CD8-positive, alpha-beta memory T cell (primary cell): ENCODE measurements around the gene MGARP. TPM values are rescaled to one million over a fixed set of nuclear protein-coding genes. Genes with fewer than 3 reads are reported as not detected.
"Not testable (repeated sequence)": the region's sequence is repeated elsewhere in the genome, so short reads cannot be mapped to it uniquely, and the experiment has no call there.

Experiments
- CTCF ChIA-PET: fragments of 350-600 bp; sonication (Branson Sonifier 250); formaldehyde crosslinking; loops from one replicate; lab custom pipeline; 2021; ENCODE audit warnings: antibody characterized with exemption; lab: Charles Lee
- POLR2A ChIA-PET: fragments of 350-600 bp; sonication (Branson Sonifier 250); formaldehyde crosslinking; loops from one replicate; lab custom pipeline; 2021; ENCODE audit warnings: antibody characterized with exemption; lab: Charles Lee
- DNase-seq, 5 donors: peaks; one replicate each; pipeline versions ENCODE4 v3.0.0 to v3.0.0-alpha.2; 2020 to 2022; ENCODE audit warnings: mixed read lengths in 1 of 5
- H3K27ac ChIP-seq: one replicate; pipeline ENCODE4 v1.7.0; 2013; ENCODE audit warnings: low read depth, mild to moderate bottlenecking, low read length, moderate library complexity
- H3K27me3 ChIP-seq: 2 replicates; pipeline ENCODE4 v1.7.0; 2013; ENCODE audit warnings: low read length, mild to moderate bottlenecking; ENCODE audit not compliant: insufficient read depth, poor library complexity, severe bottlenecking
- H3K36me3 ChIP-seq: 2 replicates; pipeline ENCODE4 v1.7.0; 2013; ENCODE audit warnings: mild to moderate bottlenecking, low read length, moderate library complexity; ENCODE audit not compliant: insufficient read depth
- H3K4me1 ChIP-seq: 2 replicates; pipeline ENCODE4 v1.7.0; 2013; ENCODE audit warnings: mild to moderate bottlenecking, low read length, moderate library complexity; ENCODE audit not compliant: insufficient read depth
- H3K4me3 ChIP-seq: 2 replicates; pipeline ENCODE4 v1.7.0; 2013; ENCODE audit warnings: mild to moderate bottlenecking, low read length
- H3K9me3 ChIP-seq: 2 replicates; pipeline ENCODE4 v1.7.0; 2013; ENCODE audit warnings: mild to moderate bottlenecking, low read length
- H3K27ac Mint-ChIP-seq, 8 donors: one replicate each; pipeline ENCODE4 v1.8.0; 2020 to 2021; ENCODE audit warnings: mixed read lengths in 8 of 8, mild to moderate bottlenecking in 6 of 8, inconsistent platforms in 3 of 8, moderate library complexity in 3 of 8
- H3K27me3 Mint-ChIP-seq, 2 donors: one replicate each; pipeline ENCODE4 v1.8.0; 2020 to 2021; ENCODE audit warnings: mixed read lengths in 2 of 2, mild to moderate bottlenecking in 1 of 2, moderate library complexity in 1 of 2
- H3K36me3 Mint-ChIP-seq, 3 donors: one replicate each; pipeline ENCODE4 v1.8.0; 2020 to 2021; ENCODE audit warnings: mixed read lengths in 3 of 3, inconsistent platforms in 1 of 3, mild to moderate bottlenecking in 1 of 3
- H3K4me1 Mint-ChIP-seq, 3 donors: one replicate each; pipeline ENCODE4 v1.8.0; 2020 to 2021; ENCODE audit warnings: mixed read lengths in 3 of 3, inconsistent platforms in 1 of 3, mild to moderate bottlenecking in 1 of 3
- H3K4me3 Mint-ChIP-seq, 7 donors: one replicate each; pipeline ENCODE4 v1.8.0; 2020 to 2021; ENCODE audit warnings: mixed read lengths in 7 of 7, mild to moderate bottlenecking in 6 of 7, moderate library complexity in 4 of 7, inconsistent platforms in 2 of 7
- H3K9me3 Mint-ChIP-seq, 5 donors: one replicate each; pipeline ENCODE4 v1.8.0; 2020 to 2022; ENCODE audit warnings: mixed read lengths in 5 of 5, mild to moderate bottlenecking in 3 of 5, moderate library complexity in 2 of 5, inconsistent platforms in 1 of 5
- polyA plus RNA-seq: library from polyadenylated mRNA; unstranded; fragments of 300-500 nt; fragmentation: Illumina TruSeq; gene quantifications from one replicate; pipeline ENCODE4 v1.2.3, GENCODE V29; 2021
- total RNA-seq, 2 experiments: library from RNA; stranded (reverse); gene quantifications; one replicate each; pipeline ENCODE4 v1.2.3, GENCODE V29; 2021

MGARP gene
- not detected for total RNA-seq
- polyA plus RNA-seq = 0.84 TPM

DNA sequence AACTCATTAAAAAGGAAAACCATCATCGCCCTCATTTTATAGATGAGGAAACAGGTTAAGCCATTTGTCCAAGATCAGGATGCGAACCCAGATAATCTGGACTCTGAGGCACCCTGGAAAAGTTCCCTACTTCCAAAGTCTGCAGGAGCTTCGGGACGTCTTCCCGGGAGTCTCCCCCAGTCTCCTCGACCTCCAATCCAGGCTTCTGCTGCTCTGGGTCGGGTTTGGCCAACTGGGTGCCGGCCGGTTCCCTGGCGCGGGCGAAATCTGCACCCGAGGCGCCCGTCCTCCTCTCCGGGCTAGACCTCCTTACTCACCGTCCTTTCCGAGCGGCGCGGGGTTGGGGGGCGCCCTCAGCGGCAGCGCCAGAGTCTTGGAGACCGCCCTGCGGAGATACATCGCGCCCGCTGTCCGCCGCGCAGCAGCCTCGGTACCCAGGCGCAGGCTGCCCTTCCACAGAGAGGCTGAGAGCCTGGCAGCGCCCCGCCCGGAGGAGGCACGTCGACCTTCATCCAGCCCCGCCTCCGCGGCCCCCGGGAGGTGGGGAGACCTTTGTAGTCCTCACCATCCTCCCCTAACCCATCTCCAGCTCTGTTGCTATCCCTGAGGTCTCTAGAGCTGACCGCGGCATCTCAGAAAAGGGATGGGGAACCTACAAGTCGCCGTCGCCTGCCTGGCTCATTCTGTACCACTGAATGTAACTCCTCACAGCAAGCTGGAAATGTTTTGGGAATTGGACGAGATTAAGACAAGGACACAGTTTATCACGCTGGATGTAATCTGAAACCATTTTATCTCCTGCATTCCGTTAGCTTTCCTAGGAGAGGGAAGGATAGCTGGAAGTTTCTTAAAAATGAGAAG, at the start of gene MGARP:
MGARP (minus strand) TSS at position 466 of the 861 bp plus-strand sequence; CDS start at position 399, 67 bp downstream.
- H3K27ac Mint-ChIP-seq = peak within 1 kb of the TSS in 1 of 8 donors; percentile 24
- peaks cover 0 to 7% (median 3%) of the 10 kb centered on the region in 5 donors for H3K9me3 Mint-ChIP-seq
- H3K4me3 ChIP-seq = peak within 1 kb of the TSS; percentile 44
- ChIA-PET CTCF (interaction anchor here (0.6 to 1.3 kb wide), 4 partner anchors 13 to 250 kb away, joined by 3 to 5 read pairs (median 3); no protein-coding TSS in a partner anchor), POLR2A (no interaction called here)
- H3K4me3 Mint-ChIP-seq = peak within 1 kb of the TSS; percentile 75 to 92 (median 75)
- H3K27ac ChIP-seq = no peak within 1 kb of the TSS
- peak in 4 of 5 donors; percentile 3 to 46 (median 16) for DNase-seq
- H3K27me3 ChIP-seq = peaks cover 12% of the 10 kb centered on the region
- peaks cover 17% of the 10 kb centered on the region for H3K4me1 ChIP-seq
- no peaks in the 10 kb centered on the region for H3K9me3 ChIP-seq
- H3K4me1 Mint-ChIP-seq = peaks cover 16 to 22% (median 17%) of the 10 kb centered on the region in 3 donors
- H3K36me3 Mint-ChIP-seq = peaks cover 2 to 10% (median 3%) of the 10 kb centered on the region in 3 donors
- H3K27me3 Mint-ChIP-seq = peaks cover 46 to 47% of the 10 kb centered on the region in 2 donors
- no peaks in the 10 kb centered on the region for H3K36me3 ChIP-seq

DNA sequence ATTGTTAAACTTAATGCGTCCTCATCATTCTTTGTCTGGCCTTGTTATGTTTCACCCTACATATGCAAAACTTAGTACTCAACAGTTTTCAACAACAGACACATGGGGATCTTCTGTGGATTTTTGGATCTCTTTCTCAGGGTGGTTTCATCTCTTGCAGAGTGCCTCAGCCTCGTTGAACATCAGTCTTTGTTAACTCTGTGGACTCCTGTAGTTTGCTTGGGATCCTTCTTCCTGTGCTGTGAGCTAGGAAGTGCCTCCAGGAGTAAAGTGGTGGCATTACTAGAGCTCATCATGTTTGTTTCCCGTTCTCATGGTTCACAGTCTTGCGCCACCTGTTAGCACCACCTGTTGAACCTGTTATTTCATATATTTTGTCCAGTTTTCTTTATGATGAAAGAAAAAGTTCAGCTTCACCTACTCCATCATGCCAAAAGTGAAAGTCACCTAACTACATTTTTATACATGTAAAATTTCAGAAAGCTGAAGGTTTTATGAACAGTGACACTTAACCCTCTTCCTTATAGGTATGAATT, 49.7 kb upstream of the MGARP start:
- ChIA-PET POLR2A (no interaction called here), CTCF (no interaction called here)
- Mint-ChIP-seq H3K36me3 (peaks cover 13 to 36% (median 14%) of the 10 kb centered on the region in 3 donors), H3K9me3 (peaks cover 0 to 4% (median 0%) of the 10 kb centered on the region in 5 donors), H3K27me3 (no peaks in the 10 kb centered on the region), H3K27ac (peak overlapping the region in 3 of 8 donors; percentile 15 to 83 (median 69)), H3K4me3 (no peak overlapping the region), H3K4me1 (peaks cover 45 to 72% (median 63%) of the 10 kb centered on the region in 3 donors)
- no peaks in the 10 kb centered on the region for H3K9me3 ChIP-seq
- H3K27me3 ChIP-seq = no peaks in the 10 kb centered on the region
- H3K36me3 ChIP-seq = peaks cover 4% of the 10 kb centered on the region
- peaks cover 5% of the 10 kb centered on the region for H3K4me1 ChIP-seq
- no peak overlapping the region for H3K27ac ChIP-seq
- H3K4me3 ChIP-seq = no peak overlapping the region
- no peak for DNase-seq

DNA sequence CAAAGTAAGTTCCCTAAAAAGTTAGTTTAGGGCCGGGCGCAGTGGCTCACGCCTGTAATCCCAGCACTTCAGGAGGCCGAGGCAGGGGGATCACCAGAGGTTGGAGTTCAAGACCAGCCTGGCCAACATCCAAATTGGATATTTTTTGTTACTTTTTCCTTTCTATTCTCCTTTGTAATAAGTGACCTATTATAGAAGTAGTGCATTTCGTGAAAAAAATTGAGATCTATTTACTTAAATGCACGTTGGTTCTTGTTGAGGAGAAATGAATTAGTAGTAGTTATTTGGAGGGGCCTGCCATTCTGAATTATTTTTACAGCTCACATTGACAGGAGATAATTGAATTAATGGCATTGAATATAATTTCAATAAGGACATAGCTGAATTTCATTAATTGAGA, 44.6 kb upstream of the MGARP start:
- no peaks in the 10 kb centered on the region for H3K27me3 ChIP-seq
- H3K27ac ChIP-seq = no peak overlapping the region
- peaks cover 16% of the 10 kb centered on the region for H3K4me1 ChIP-seq
- H3K9me3 Mint-ChIP-seq = peaks cover 0 to 4% (median 0%) of the 10 kb centered on the region in 5 donors
- H3K4me3 ChIP-seq = no peak overlapping the region
- peaks cover 1% of the 10 kb centered on the region for H3K36me3 ChIP-seq
- no peak overlapping the region for H3K4me3 Mint-ChIP-seq
- H3K9me3 ChIP-seq = no peaks in the 10 kb centered on the region
- no peak for DNase-seq
- peaks cover 9 to 20% (median 13%) of the 10 kb centered on the region in 3 donors for H3K36me3 Mint-ChIP-seq
- H3K27me3 Mint-ChIP-seq = peaks cover 0 to 1% of the 10 kb centered on the region in 2 donors
- H3K4me1 Mint-ChIP-seq = peaks cover 61 to 74% (median 71%) of the 10 kb centered on the region in 3 donors
- ChIA-PET POLR2A (no interaction called here), CTCF (interaction anchor here (1.0 kb wide), 1 partner anchor 29 kb away, joined by 4 read pairs; no protein-coding TSS in a partner anchor)
- peak overlapping the region in 3 of 8 donors; percentile 26 to 69 (median 26) for H3K27ac Mint-ChIP-seq

DNA sequence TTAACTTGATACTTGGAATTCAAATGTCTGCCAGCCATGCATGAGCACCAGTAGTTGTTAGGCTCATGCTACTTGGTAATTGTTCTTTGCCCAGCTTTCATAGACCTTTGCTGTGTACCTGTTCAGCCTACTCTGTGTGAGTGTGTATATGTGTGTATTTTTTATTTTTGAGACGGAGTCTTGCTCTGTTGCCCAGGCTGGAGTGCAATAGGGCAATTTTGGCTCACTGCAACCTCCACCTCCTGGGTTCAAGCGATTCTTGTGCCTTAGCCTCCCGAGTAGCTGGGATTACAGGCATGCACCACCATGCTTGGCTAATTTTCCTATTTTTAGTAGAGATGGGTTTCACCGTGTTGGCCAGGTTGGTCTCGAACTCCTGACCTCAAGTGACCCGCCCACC, 42.5 kb upstream of the MGARP start:
- not testable (repeated sequence) for H3K27ac Mint-ChIP-seq, H3K36me3 Mint-ChIP-seq, H3K4me3 ChIP-seq, H3K36me3 ChIP-seq, H3K9me3 Mint-ChIP-seq, DNase-seq, H3K4me3 Mint-ChIP-seq, H3K27ac ChIP-seq, H3K27me3 ChIP-seq, H3K9me3 ChIP-seq, H3K27me3 Mint-ChIP-seq
- H3K4me1 Mint-ChIP-seq = peaks cover 57 to 70% (median 69%) of the 10 kb centered on the region in 3 donors
- ChIA-PET CTCF (interaction anchor here (0.7 to 2.0 kb wide), 3 partner anchors 11 to 27 kb away, joined by 3 to 7 read pairs (median 5); no protein-coding TSS in a partner anchor), POLR2A (interaction anchor here (0.6 kb wide), 1 partner anchor 61 kb away, joined by 9 read pairs; no protein-coding TSS in a partner anchor)
- peaks cover 20% of the 10 kb centered on the region for H3K4me1 ChIP-seq

DNA sequence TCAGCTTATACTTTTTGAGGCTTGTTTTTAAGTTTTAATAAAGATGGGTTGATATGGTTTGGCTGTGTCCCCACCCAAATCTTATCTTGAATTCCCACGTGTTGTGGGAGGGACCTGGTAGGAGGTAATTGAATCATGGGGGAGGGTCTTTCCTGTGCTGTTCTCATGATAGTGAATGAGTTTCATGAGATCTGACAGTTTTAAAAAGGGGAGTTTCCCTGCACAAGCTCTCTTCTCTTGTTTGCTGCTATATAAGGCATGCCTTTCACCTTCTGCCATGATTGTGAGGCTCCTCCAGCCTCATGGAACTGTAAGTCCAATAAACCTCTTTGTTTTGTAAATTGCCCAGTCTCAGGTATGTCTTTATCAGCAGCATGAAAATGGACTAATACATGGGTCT, 42.0 kb upstream of the MGARP start:
- DNase-seq, H3K27me3 Mint-ChIP-seq, H3K36me3 ChIP-seq, H3K36me3 Mint-ChIP-seq, POLR2A ChIA-PET, H3K4me3 ChIP-seq, H3K9me3 Mint-ChIP-seq, H3K27me3 ChIP-seq, H3K27ac ChIP-seq, H3K9me3 ChIP-seq: not testable (repeated sequence)
- peaks cover 58 to 75% (median 74%) of the 10 kb centered on the region in 3 donors for H3K4me1 Mint-ChIP-seq
- peak overlapping the region in 1 of 7 donors; percentile 44 for H3K4me3 Mint-ChIP-seq
- H3K27ac Mint-ChIP-seq = peak overlapping the region in 1 of 8 donors; percentile 70
- peaks cover 24% of the 10 kb centered on the region for H3K4me1 ChIP-seq
- CTCF ChIA-PET = interaction anchor here (0.7 to 2.0 kb wide), 2 partner anchors 24 to 26 kb away, joined by 3 to 5 read pairs; no protein-coding TSS in a partner anchor

DNA sequence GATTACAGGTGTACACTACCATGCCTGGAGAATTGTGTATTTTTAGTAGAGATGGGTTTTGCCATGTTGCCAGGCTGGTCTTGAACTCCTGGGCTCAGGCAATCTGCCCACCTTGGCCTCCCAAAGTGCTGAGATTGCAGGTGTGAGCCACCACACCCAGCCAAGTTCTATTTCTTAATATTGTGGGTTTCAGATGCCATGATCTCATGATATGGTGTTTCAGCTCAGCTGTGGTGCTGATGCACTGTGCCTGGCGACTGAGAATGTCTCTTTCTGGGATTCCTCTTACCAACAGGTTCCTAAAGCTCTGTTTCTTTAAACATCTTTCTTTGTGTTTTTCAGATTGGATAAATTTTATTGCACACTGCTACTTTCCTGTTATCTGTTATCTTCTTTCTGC, 39.5 kb upstream of the MGARP start:
- peaks cover 64 to 81% (median 79%) of the 10 kb centered on the region in 3 donors for H3K4me1 Mint-ChIP-seq
- H3K36me3 ChIP-seq = no peaks in the 10 kb centered on the region
- H3K27ac Mint-ChIP-seq = peak overlapping the region in 3 of 8 donors; percentile 17 to 54 (median 47)
- no peaks in the 10 kb centered on the region for H3K9me3 ChIP-seq
- ChIA-PET CTCF (interaction anchor here (1.4 kb wide), 1 partner anchor 11 kb away, joined by 3 read pairs; no protein-coding TSS in a partner anchor), POLR2A (no interaction called here)
- H3K27me3 ChIP-seq = no peaks in the 10 kb centered on the region
- H3K27ac ChIP-seq = no peak overlapping the region
- H3K27me3 Mint-ChIP-seq = peaks cover 0 to 1% of the 10 kb centered on the region in 2 donors
- no peak overlapping the region for H3K4me3 ChIP-seq
- H3K4me3 Mint-ChIP-seq = peak overlapping the region in 1 of 7 donors; percentile 25
- no peaks in the 10 kb centered on the region for H3K9me3 Mint-ChIP-seq
- peaks cover 5 to 7% (median 6%) of the 10 kb centered on the region in 3 donors for H3K36me3 Mint-ChIP-seq
- no peak for DNase-seq
- peaks cover 46% of the 10 kb centered on the region for H3K4me1 ChIP-seq

DNA sequence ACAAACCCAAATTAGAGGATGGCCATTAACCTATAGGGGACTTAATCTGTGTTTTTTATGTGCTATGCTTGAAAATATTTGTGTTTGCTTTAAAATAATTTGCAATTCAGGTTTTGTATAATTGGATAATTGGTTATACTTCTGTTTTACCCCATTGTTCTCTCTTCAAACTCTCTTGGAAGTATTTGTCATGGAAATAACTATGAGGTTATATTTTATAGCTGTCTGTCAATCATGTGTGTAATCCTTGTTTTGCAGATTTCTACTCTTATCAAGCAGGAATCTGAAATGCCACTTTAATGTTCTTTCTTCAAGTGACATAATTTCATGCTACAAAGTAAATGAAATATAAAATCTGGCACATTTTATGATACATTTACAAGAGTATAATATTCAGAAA, 37.6 kb upstream of the MGARP start:
- H3K27me3 ChIP-seq = no peaks in the 10 kb centered on the region
- H3K4me1 ChIP-seq = peaks cover 58% of the 10 kb centered on the region
- Mint-ChIP-seq H3K27ac (no peak overlapping the region), H3K4me3 (no peak overlapping the region), H3K9me3 (no peaks in the 10 kb centered on the region), H3K36me3 (peaks cover 5 to 7% (median 6%) of the 10 kb centered on the region in 3 donors), H3K27me3 (peaks cover 0 to 1% of the 10 kb centered on the region in 2 donors), H3K4me1 (peaks cover 70 to 84% (median 83%) of the 10 kb centered on the region in 3 donors)
- no peak overlapping the region for H3K4me3 ChIP-seq
- POLR2A ChIA-PET = no interaction called here
- no peaks in the 10 kb centered on the region for H3K9me3 ChIP-seq
- no peaks in the 10 kb centered on the region for H3K36me3 ChIP-seq
- no peak for DNase-seq
- CTCF ChIA-PET = no interaction called here
- no peak overlapping the region for H3K27ac ChIP-seq
